ENCODE data around the gene PRRX2. TPM values are rescaled to one million over a fixed set of nuclear protein-coding genes. Genes with fewer than 3 reads are reported as not detected.

PRRX2 gene
- total RNA-seq, 1 donor from 2014 or later = 4.4 TPM

DNA sequence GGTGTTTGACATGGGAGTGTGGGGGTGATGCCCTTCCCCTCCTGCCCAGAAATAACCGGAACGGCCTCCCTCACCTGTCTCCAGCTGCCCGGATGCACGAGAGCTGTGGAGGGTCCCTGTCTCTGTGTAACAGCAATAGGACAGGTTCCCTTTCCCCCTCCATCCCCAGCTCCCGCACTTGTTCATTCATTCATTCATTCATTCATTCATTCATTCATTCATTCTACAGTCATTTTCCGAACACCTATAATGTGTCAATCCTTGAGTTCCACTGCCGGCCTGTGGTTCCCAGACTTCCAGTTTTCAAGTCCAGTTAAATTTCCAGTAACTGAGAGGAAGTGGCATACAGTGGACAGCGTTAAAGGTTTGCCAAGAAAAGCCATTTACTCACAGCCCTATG is 7.3 kb downstream of the PRRX2 start:
- DNase-seq (ENCODE audit: low spot score) = no peak
- intact Hi-C loops (cut with DNase I) = no loop called here

GRCh38 chr9:129673602-129674001 is 8.2 kb downstream of the PRRX2 start:
- intact Hi-C loops (cut with DNase I) = no loop called here
- DNase-seq (ENCODE audit: low spot score) = no peak

DNA sequence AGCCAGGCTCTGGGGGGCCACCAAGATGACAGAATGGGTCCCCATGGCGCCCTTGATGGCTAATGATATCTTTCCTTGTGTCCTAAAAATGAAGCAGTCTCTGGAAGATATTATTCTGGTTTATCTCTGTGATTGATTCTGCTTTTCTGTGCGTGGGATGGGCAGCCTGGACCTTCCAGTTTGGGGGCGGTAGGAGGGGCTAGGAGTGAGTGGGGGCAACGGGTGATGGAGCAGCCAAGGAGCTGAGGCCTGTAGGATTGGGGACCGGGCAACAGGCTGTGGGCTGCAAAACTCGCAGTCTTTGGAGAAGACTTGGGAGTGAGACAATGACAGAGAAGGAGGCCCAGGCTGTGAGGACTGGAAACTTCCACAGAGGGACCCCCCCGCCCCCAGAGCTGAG is 8.8 kb downstream of the PRRX2 start:
- intact Hi-C loops (cut with DNase I) = no loop called here
- DNase-seq (ENCODE audit: low spot score) = no peak

- DNase-seq (ENCODE audit: low spot score) = no peak
- intact Hi-C loops (cut with DNase I) = no loop called here
Measured at GRCh38 chr9:129675620-129676019, 10.2 kb downstream of the PRRX2 start.

- DNase-seq (ENCODE audit: low spot score) = no peak
- intact Hi-C loops (cut with DNase I) = no loop called here
Measured at GRCh38 chr9:129676287-129676686, 10.8 kb downstream of the PRRX2 start.

DNA sequence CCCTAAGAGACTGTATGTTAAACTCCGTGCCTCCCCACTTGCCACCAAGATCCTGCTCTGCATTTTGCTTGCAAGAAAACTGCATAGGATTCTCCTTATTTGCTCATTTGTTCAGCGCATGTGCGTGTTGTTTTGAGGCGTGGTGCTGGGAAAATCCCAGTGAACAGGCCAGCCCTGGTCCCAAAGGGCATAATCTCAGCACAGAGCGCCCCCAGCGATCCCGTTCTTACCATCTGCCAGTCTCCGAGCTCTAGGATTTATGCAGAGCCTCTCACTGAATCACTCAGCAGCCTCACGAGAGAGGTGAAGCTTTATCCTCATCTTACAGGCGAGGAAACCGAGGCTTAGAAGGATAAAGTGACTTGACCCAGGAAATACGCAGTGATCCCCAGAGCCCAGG is 11.5 kb downstream of the PRRX2 start:
- DNase-seq (ENCODE audit: low spot score) = no peak
- intact Hi-C loops (cut with DNase I) = no loop called here

DNA sequence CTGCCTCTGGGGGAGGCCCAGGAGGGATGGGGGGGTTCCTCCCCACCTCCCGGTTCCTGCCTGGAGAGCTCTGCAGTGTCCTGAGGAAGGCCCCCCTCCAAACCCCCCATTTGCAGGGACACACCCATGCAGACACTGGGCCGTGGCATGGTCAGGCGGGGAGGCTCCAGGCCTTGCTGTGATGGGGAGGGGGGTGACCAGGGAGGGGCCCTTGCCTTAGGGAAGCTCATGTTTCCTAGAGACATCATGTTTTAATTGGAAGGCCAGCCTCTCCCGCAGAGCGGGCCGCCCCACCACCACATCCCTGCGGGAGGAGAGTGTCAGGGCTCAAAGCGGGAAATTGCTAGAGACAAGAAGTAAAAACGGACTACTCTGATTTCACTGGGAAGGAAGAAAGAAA is 12.0 kb downstream of the PRRX2 start:
- no peak for DNase-seq (ENCODE audit: low spot score)

GRCh38 chr9:129678844-129679243 is 13.4 kb downstream of the PRRX2 start:
- intact Hi-C loops (cut with DNase I) = no loop called here

More for the DNA sequence above, 12.0 kb downstream of the PRRX2 start:
- intact Hi-C loops (cut with DNase I) = no loop called here

GRCh38 chr9:129679537-129679936 is 14.1 kb downstream of the PRRX2 start:
- no peak for DNase-seq (ENCODE audit: low spot score)
- intact Hi-C loops (cut with DNase I) = no loop called here

More at GRCh38 chr9:129678844-129679243, 13.4 kb downstream of the PRRX2 start:
- no peak for DNase-seq (ENCODE audit: low spot score)

DNA sequence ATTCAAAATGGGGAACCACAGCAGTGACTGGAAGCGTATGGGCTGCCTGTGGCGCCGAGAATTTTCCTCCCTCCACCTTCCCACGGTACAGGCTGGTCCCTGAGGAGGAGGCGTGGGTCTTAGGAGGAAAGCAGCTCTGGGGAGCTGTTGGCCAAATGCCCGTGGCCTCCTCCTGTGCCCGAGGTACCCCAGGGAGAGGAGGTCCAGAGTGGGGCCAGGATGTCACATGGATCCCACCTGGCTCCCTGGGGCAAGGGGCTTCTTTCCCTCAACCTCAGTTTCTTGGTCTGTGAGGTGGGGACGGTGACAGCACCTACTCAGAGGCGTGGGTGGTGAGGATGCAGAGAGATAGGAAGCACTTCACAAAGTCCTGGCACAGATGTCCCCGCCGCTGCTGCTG is 16.5 kb downstream of the PRRX2 start:
- intact Hi-C loops (cut with DNase I) = no loop called here
- no peak for DNase-seq (ENCODE audit: low spot score)

DNA sequence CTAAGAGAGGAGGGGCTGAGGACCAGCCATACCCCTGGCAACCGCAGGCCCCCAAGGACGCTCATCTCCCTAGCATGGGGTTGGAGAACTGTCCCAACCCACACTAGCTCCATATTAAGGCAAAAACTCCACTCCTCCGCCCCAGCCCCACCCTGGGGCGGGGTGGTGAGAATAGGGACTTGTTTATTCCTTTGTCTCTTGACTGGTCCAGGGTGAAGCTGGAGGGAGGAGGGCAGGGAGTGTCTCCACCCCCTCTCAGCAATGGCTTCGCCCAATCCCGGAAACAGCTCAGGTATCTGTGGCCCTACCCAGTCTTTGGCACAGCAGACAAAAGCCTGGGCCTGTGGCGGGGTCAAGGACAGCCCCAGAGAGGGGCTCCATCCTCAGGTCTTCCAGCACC is 16.9 kb downstream of the PRRX2 start:
- DNase-seq (ENCODE audit: low spot score) = no peak
- intact Hi-C loops (cut with DNase I) = no loop called here

- DNase-seq (ENCODE audit: low spot score) = peak; percentile 43
- intact Hi-C loops (cut with DNase I) = no loop called here
Measured at GRCh38 chr9:129685220-129685932, 19.9 kb downstream of the PRRX2 start.

DNA sequence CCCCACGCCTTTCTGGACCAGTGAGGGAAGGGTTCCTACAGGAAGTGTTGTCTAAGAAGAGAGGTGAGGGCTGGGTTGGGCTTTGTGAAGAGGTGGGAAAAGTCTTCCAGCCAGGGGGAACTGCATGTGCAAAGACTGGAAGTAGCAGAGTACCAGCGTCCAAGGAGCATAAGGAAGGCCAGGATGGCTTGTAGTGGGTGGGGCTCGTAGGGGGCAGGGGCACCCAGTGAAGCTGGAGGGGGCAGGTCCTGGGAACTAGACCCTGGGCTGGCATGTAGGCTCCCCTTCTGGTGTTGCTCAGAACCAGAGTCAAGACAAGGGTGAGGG is 20.4 kb downstream of the PRRX2 start:
- no peak for DNase-seq (ENCODE audit: low spot score)
- intact Hi-C loops (cut with DNase I) = no loop called here

- no peak for DNase-seq (ENCODE audit: low spot score)
Measured at GRCh38 chr9:129686736-129687135, 21.3 kb downstream of the PRRX2 start.

GRCh38 chr9:129687391-129687790 is 21.9 kb downstream of the PRRX2 start:
- intact Hi-C loops (cut with DNase I) = no loop called here
- no peak for DNase-seq (ENCODE audit: low spot score)

More at GRCh38 chr9:129686736-129687135, 21.3 kb downstream of the PRRX2 start:
- intact Hi-C loops (cut with DNase I) = no loop called here

DNA sequence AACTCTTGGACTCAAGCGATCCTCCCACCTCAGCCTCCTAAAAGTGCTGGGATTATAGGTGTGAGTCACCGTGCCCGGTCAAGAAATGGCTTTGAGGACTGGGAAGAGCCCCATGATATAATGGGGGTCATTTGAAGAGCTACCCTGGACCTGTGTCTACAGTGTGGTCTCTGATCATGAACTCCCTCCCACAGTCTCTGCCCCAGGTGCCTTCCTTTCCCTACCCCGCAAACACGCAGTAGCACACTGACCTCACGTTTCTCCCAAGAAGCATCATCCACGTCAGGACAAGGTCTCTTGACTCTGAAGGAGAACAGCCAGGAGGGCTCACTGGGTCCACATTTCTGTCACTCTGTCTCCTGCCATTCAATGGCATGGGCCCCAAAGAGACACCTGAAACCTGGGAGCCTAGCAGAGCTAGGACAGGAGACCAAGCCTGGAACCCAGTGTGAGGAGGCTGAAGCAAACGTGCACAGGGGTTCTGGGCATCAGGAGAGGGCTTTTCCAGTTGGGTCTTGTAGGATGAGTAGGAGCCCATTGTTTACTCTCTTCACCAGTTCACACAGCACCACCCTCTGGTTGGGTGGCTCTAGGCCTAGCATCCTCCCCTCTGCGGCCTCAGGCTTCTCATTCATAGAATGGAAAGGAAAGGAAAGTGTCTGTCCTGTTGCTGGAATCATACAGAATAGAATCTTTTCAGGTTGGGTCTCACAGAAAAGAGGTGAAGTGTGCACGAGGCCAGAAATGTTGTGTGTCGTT is 23.0 kb downstream of the PRRX2 start:
- intact Hi-C loops (cut with DNase I) = no loop called here
- no peak for DNase-seq (ENCODE audit: low spot score)

DNA sequence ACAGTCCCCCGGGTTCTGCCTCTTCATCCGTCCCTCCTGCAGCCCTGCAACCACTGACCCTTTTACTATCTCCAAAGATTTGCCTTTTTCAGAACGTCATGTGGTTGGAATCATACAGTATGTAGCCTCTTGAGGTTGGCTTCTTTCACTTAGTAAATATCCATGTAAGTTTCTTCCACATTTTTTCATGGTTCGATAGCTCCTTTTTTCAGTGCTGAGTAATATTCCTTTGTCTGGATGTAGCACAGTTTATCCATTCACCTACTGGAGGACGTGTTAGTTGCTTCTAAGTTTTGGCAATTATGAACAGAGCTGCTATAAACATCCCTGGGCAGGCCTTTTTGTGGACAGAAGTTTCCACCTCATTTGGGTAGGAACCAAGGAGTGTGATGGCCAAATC is 27.1 kb downstream of the PRRX2 start:
- intact Hi-C loops (cut with DNase I) = no loop called here
- DNase-seq (ENCODE audit: low spot score) = no peak

DNA sequence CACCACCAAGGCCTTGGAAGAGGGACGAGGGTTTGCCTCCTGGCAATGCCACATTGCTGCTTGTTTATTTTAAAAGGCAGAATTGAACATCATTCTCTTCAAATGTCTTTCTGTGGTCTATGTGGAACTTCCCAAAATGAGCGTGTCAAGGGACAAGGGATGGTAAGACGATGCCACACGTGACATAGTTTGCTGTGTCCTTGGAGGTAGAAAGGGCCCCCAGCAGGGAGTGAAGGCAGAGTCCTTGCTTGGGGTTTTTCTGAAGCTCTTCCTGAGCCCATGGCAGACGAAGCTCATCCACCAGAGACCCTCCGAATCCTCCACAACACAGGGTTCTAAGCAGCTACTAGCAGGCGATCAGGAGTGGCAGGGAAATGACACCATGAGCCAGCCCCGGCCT is 28.3 kb downstream of the PRRX2 start:
- no peak for DNase-seq (ENCODE audit: low spot score)
- intact Hi-C loops (cut with DNase I) = no loop called here

- intact Hi-C loops (cut with DNase I) = no loop called here
- DNase-seq (ENCODE audit: low spot score) = no peak
Measured at GRCh38 chr9:129694243-129694646, 28.8 kb downstream of the PRRX2 start.

DNA sequence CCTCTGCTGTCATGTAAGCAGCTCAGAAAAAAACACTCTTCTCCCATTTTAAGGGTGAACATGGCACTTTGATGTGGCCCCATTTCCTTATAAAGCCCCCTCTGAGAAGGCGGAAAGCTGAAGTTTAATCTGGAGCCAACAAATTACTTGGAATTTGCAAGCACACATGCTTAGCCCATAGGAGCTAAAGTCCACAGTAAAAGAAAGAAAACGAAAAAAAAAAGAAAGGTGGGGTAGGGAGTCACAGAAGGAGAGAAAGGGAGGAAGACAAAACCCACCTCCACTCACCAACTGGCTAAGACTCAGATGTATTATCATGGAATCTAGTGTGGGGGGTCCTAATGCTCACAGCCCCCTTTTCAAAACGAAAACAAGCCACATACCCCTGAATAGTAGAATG is 30.4 kb downstream of the PRRX2 start:
- DNase-seq (ENCODE audit: low spot score) = no peak
- intact Hi-C loops (cut with DNase I) = no loop called here

DNA sequence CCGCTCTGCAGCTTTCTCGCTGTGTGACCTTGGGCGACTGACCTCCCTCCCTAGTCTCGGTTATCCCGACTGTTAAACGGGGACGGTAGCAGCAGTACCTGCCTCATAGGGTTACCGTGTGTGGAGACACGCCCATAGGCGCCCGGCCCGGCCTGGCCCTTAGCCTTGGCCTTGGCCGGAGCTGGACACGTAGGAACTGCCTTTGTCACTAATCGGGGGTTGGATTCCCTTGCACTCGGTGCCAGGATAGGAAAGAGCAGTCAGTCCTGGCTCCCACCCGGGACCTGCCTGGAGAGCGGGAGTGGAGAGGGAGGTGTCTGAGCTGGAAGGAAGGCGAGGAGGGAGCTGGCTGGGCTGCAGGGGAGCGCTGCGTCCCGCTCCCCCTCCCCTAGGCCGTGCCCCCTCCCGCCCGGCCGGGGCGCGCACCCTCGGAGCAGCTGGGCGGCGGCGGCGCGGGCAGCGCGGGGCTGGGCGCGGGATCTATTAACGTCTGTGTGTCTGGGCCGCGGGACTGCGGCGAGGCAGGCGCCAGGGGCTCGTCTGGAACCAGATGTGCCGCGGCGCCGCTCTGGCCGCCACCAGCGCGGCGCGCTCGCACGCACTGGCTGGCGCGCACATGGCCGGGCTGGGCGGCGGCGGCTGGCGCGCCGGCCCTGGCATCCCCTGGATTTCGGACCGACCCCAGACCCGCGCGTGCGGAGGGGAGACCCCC is 31.7 kb downstream of the PRRX2 start:
- intact Hi-C loops (cut with DNase I) = no loop called here
- no peak for DNase-seq (ENCODE audit: low spot score)

Data from cardiac septum (tissue), 1 donor.